Ovary (tissue), 3 donors: ENCODE data around the gene PARP4.
"Not testable (repeated sequence)": the region's sequence is repeated elsewhere in the genome, so short reads cannot be mapped to it uniquely, and the experiment has no call there.

ENCODE experiments used
- CTCF ChIP-seq, 3 donors: fragments of 450-650 bp in 2 of 3; fragments of 200-600 bp in 1 of 3; IDR thresholded peaks; one replicate each; pipeline versions ENCODE4 v1.5.1 to v1.8.0; 2016 to 2022; ENCODE audit warnings: antibody characterized with exemption in 3 of 3, mild to moderate bottlenecking in 1 of 3
- EP300 ChIP-seq: sonication (generic); formaldehyde crosslinking; IDR thresholded peaks from one replicate; pipeline ENCODE4 v1.6.1; 2017; ENCODE audit warnings: antibody characterized with exemption
- POLR2A ChIP-seq: fragments of 450-650 bp; IDR thresholded peaks from one replicate; pipeline ENCODE4 v1.6.1; 2017; ENCODE audit warnings: antibody characterized with exemption, mild to moderate bottlenecking, moderate library complexity
- donor health status: DM: no; HTN: no; CAD: no.

- TF ChIP-seq POLR2A; CTCF (IDR thresholded peaks at IDR 0.05); EP300: not testable (repeated sequence)
Measured at GRCh38 chr13:24371273-24371672, 141.3 kb downstream of the PARP4 start.
